Cerebellar nuclear complex (tissue), 1 donor: ENCODE results near the gene MMGT1.
A peak's percentile ranks its signal among the peaks of the same experiment; 100 is the strongest.

Experiments
- DNase-seq, 2 experiments: peaks; one replicate each; lab custom pipeline; 2025; lab: John Stamatoyannopoulos, UW

Gene MMGT1

GRCh38 chrX:135973548-135974278 is at the start of gene MMGT1:
TSS of gene MMGT1 (minus strand) at chrX:135973988. CDS start at chrX:135973675, 313 bp downstream.
- DNase-seq = peak; percentile 14 to 46

- DNase-seq = no peak
These were observed 48.1 kb upstream of the MMGT1 start for GRCh38 chrX:136021903-136022302.

GRCh38 chrX:136021160-136021559 is 47.4 kb upstream of the MMGT1 start:
- DNase-seq = no peak

- no peak for DNase-seq
These were observed 45.4 kb upstream of the MMGT1 start for GRCh38 chrX:136019226-136019625.

GRCh38 chrX:136016881-136017280 is 43.1 kb upstream of the MMGT1 start:
- DNase-seq = no peak

- DNase-seq = no peak
These were observed 41.2 kb upstream of the MMGT1 start for GRCh38 chrX:136015016-136015415.

GRCh38 chrX:135988245-135988644 is 14.5 kb upstream of the MMGT1 start:
- DNase-seq = no peak

- no peak for DNase-seq
These were observed 12.2 kb upstream of the MMGT1 start for GRCh38 chrX:135985973-135986310.

- DNase-seq = peak in 1 of 2 experiments; percentile 29
These were observed 11.6 kb upstream of the MMGT1 start, which contains the start of gene SLC9A6 for GRCh38 chrX:135985157-135985972. TSS of gene SLC9A6 (plus strand) at chrX:135985435. CDS start at chrX:135985659, 224 bp downstream.

GRCh38 chrX:135984791-135985156 is 11.0 kb upstream of the MMGT1 start:
- no peak for DNase-seq

- no peak for DNase-seq
These were observed 10.5 kb upstream of the MMGT1 start for GRCh38 chrX:135984256-135984655.

- no peak for DNase-seq
These were observed 9.1 kb upstream of the MMGT1 start for GRCh38 chrX:135982860-135983259.

- DNase-seq = no peak
These were observed 7.9 kb upstream of the MMGT1 start for GRCh38 chrX:135981668-135982067.

GRCh38 chrX:135981010-135981409 is 7.2 kb upstream of the MMGT1 start:
- DNase-seq = no peak

GRCh38 chrX:135977611-135978010 is 3.8 kb upstream of the MMGT1 start:
- no peak for DNase-seq

GRCh38 chrX:135975421-135975820 is 1.6 kb upstream of the MMGT1 start:
- no peak for DNase-seq

GRCh38 chrX:135974279-135974856 is 580 bp upstream of the MMGT1 start:
- no peak for DNase-seq

GRCh38 chrX:135973025-135973547 is 702 bp downstream of the MMGT1 start:
- DNase-seq = no peak

GRCh38 chrX:135951291-135951690 is 22.5 kb downstream of the MMGT1 start:
- DNase-seq = no peak

- DNase-seq = no peak
These were observed 29.3 kb downstream of the MMGT1 start for GRCh38 chrX:135944486-135944885.

GRCh38 chrX:135931644-135932487 is 41.9 kb downstream of the MMGT1 start:
- DNase-seq = peak in 1 of 2 experiments; percentile 2

- no peak for DNase-seq
These were observed 45.9 kb downstream of the MMGT1 start for GRCh38 chrX:135927897-135928296.
